H1 (cell line): ENCODE measurements around the gene SLC35F3.
"Not testable (repeated sequence)": the region's sequence is repeated elsewhere in the genome, so short reads cannot be mapped to it uniquely, and the experiment has no call there.

Experiments
- GABPA ChIP-seq: IDR thresholded peaks from 2 replicates; pipeline ENCODE4 v1.6.1; 2011; ENCODE audit warnings: mild to moderate bottlenecking, low read length, moderate library complexity, borderline replicate concordance; ENCODE audit not compliant: insufficient read depth
- POLR2AphosphoS5 ChIP-seq: IDR thresholded peaks from 2 replicates; pipeline ENCODE4 v1.6.1; 2011; ENCODE audit warnings: low read depth, low read length

DNA sequence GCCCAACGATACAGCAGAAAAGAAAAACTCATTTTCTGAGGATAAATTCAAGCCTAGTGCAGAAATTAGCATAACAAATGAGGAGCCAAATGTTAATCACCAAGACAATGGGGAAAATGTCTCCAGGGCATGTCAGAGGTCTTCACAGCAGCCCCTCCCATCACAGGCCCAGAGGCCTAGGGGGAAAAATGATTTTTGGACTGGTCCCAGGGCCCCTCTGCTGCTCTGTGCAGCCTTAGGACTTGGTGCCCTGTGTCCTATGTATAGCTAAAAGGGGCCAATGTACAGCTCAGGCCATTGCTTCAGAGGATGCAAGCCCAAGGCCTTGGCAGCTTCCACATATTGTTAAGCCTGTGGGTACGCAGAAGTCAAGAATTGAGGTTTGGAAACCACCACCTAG is 13.3 kb upstream of the SLC35F3 start:
- not testable (repeated sequence) for TF ChIP-seq GABPA, POLR2AphosphoS5
